Measurements from ENCODE around the gene PPP1CA.

GRCh38 chr11:67407688-67408163 lies 6.1 kb upstream of the PPP1CA start:
- TF ChIP-seq CTCF (conservative IDR thresholded peaks at IDR 0.05 in 1 of 2, IDR thresholded peaks at IDR 0.05 in 1 of 2; ENCODE audit: extremely low read depth in 1 of 2, insufficient read depth in 1 of 2, low read depth in 1 of 2, low read length in 2 of 2) (no peak), EZH2 (IDR thresholded peaks at IDR 0.05; ENCODE audit: borderline replicate concordance, low read length) (no peak)
